ENCODE data around the gene TUB.

DNA sequence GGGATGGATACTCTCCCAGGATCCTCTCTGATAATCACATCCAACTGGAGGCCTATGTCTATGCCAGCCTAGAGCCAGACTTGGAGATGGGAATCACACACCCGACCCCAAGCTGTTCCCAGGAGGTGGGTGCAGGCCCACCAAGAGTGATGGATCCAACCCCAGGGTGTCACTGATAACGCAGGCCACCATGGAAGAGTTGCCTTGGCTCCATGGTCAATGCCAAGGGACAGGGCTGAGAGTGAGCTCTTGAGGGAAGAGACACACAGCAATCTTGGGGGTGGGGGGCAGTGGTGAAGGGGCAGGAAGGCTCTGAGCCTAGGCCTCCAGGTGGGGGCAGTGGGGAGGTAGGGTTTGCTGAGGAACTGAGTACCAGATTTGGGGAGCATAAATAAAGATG is 16.9 kb downstream of the TUB start:
- TF ChIP-seq, protein P1, sequence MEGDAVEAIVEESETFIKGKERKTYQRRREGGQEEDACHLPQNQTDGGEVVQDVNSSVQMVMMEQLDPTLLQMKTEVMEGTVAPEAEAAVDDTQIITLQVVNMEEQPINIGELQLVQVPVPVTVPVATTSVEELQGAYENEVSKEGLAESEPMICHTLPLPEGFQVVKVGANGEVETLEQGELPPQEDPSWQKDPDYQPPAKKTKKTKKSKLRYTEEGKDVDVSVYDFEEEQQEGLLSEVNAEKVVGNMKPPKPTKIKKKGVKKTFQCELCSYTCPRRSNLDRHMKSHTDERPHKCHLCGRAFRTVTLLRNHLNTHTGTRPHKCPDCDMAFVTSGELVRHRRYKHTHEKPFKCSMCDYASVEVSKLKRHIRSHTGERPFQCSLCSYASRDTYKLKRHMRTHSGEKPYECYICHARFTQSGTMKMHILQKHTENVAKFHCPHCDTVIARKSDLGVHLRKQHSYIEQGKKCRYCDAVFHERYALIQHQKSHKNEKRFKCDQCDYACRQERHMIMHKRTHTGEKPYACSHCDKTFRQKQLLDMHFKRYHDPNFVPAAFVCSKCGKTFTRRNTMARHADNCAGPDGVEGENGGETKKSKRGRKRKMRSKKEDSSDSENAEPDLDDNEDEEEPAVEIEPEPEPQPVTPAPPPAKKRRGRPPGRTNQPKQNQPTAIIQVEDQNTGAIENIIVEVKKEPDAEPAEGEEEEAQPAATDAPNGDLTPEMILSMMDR (IDR thresholded peaks at IDR 0.05; ENCODE audit: insufficient read depth, low read length, poor library complexity, severe bottlenecking): no peak
- no peak for TF ChIP-seq EZH2phosphoT487 (conservative IDR thresholded peaks at IDR 0.05; ENCODE audit: low read length)

Measured in SU-DHL-6 (cell line).